AG04450 (cell line): ENCODE data around the gene YAP1. TPM values are rescaled to one million over a fixed set of nuclear protein-coding genes. Genes with fewer than 3 reads are reported as not detected.

Experiments
- CTCF ChIA-PET: fragments of 300-600, 350-600 bp; formaldehyde crosslinking; extraction: SDS; loops from one replicate; lab custom pipeline; 2022; ENCODE audit warnings: antibody characterized with exemption, inconsistent platforms; lab: Charles Lee
- POLR2A ChIA-PET: fragments of 350-600 bp; formaldehyde crosslinking; extraction: SDS; loops from one replicate; lab custom pipeline; 2021; ENCODE audit warnings: antibody characterized with exemption, inconsistent platforms; lab: Yijun Ruan, JAX
- DNase-seq: peaks from one replicate; pipeline ENCODE4 v3.0.0-alpha.2; 2011; ENCODE audit warnings: low read depth, low spot score
- H3K27ac ChIP-seq: one replicate; pipeline ENCODE4 v1.5.1; 2012; ENCODE audit warnings: low read depth, low read length, control low read depth
- H3K27me3 ChIP-seq: one replicate; pipeline ENCODE4 v1.6.0; 2012; ENCODE audit warnings: low read length; ENCODE audit not compliant: control insufficient read depth, insufficient read depth
- H3K4me3 ChIP-seq: 2 replicates; pipeline ENCODE4 v1.5.1; 2011; ENCODE audit warnings: mild to moderate bottlenecking, low read depth, low read length, control low read depth
- H3K9me3 ChIP-seq: 2 replicates; pipeline ENCODE4 v1.5.1; 2012; ENCODE audit warnings: low read length; ENCODE audit not compliant: control insufficient read depth, insufficient read depth
- polyA plus RNA-seq: library from polyadenylated mRNA; depleted of rRNA; stranded (reverse); fragments of >200 nt; gene quantifications from 2 replicates; pipeline ENCODE4 v1.2.3, GENCODE V29; 2011
- TF ChIP-seq, protein P1 (sequence below): IDR thresholded peaks from 2 replicates; pipeline ENCODE4 v1.5.1; 2011; ENCODE audit warnings: low read depth, low read length, control low read depth, inconsistent platforms

YAP1 gene
- polyA plus RNA-seq, 1 experiment = 117 TPM

DNA sequence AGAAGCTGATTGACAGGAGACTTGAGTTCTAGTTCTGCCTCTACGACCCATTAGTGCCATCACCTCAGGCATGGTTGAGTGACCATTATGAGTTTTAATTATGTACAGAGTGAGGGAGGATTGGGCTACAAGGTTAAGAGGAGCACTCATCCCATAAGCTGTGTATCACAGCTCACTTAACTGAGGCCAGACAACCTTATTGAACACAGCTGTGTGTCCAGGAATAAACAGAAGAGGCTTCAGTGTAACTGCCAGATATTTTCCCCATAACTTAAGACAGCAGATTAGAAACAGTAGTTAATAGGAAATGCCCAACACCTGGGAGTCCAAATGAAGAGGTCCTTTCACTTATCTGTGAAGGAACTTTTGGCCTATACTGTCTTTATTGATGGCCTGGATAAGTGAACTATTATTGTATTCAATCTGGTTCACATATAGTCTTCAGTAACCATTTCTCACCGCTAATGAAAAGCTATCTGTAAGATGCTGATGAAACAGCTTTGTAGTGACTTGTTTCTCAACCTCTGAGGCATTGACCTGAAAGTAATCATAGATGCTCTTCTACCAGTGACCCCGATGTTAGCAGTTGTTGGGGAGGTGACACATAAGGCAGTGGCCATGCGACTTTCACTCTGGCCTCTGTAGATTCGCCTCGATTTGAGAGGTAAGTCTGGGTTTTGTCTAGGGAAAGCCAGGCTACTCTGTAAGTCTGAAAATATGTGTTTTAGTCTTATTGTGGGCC is 41.7 kb downstream of the YAP1 start:
- Histone ChIP-seq H3K27me3 (no peaks in the 10 kb centered on the region), H3K9me3 (no peaks in the 10 kb centered on the region), H3K4me3 (no peak overlapping the region), H3K27ac (no peak overlapping the region)
- POLR2A ChIA-PET = interaction anchor here (1.2 to 1.6 kb wide), 2 partner anchors 10 to 13 kb away, joined by 3 to 4 read pairs; no protein-coding TSS in a partner anchor
- CTCF ChIA-PET = interaction anchor here (0.7 kb wide), 1 partner anchor 8 kb away, joined by 3 read pairs; no protein-coding TSS in a partner anchor
- TF ChIP-seq, protein P1, sequence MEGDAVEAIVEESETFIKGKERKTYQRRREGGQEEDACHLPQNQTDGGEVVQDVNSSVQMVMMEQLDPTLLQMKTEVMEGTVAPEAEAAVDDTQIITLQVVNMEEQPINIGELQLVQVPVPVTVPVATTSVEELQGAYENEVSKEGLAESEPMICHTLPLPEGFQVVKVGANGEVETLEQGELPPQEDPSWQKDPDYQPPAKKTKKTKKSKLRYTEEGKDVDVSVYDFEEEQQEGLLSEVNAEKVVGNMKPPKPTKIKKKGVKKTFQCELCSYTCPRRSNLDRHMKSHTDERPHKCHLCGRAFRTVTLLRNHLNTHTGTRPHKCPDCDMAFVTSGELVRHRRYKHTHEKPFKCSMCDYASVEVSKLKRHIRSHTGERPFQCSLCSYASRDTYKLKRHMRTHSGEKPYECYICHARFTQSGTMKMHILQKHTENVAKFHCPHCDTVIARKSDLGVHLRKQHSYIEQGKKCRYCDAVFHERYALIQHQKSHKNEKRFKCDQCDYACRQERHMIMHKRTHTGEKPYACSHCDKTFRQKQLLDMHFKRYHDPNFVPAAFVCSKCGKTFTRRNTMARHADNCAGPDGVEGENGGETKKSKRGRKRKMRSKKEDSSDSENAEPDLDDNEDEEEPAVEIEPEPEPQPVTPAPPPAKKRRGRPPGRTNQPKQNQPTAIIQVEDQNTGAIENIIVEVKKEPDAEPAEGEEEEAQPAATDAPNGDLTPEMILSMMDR = no peak
- DNase-seq = no peak

DNA sequence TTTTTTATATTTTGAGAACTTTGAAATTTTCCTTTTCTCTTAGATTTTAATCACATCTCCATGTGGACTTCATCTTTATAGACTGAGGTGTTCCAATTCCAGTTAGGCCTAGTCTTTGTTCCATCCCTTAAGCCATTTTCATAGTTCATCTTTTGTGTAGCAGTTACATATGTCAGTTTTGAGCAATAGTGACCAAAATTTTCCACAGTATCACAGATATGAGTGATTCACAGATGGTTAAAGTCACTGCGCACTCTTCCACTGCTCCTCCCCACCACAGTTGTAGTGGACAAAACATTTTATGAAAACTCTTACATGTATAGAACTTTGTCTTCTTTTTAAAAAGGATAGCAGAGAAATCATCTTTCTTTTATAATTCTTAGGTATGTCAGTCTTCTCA is 42.8 kb downstream of the YAP1 start:
- TF ChIP-seq, protein P1 = no peak
- no peak for DNase-seq
- Histone ChIP-seq H3K9me3 (no peaks in the 10 kb centered on the region), H3K27me3 (no peaks in the 10 kb centered on the region), H3K4me3 (no peak overlapping the region), H3K27ac (no peak overlapping the region)
- ChIA-PET POLR2A (no interaction called here), CTCF (interaction anchor here (0.7 kb wide), 1 partner anchor 7 kb away, joined by 3 read pairs; no protein-coding TSS in a partner anchor)

DNA sequence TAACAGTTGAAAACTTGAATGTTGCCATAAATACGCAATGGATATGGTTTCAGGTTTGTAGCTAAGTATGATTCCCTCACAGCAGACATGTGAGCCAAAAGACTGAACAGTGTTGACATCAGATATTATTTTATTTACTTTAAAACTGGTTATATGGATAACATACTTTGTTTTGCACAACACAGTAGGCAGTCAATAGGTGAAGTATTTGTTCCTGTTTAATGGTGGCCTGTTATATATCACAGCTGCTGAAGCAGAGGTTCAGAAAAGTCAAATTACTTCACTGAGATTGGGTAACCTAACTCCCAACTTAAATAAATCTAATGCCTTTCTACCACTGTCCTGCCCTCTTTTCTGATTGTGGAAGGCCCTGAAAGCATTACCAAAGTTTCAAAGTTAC is 44.6 kb downstream of the YAP1 start:
- no peak for DNase-seq
- H3K9me3 ChIP-seq = no peaks in the 10 kb centered on the region
- no peaks in the 10 kb centered on the region for H3K27me3 ChIP-seq
- TF ChIP-seq, protein P1 = no peak
- POLR2A ChIA-PET = no interaction called here
- CTCF ChIA-PET = no interaction called here
- no peak overlapping the region for H3K4me3 ChIP-seq
- no peak overlapping the region for H3K27ac ChIP-seq

DNA sequence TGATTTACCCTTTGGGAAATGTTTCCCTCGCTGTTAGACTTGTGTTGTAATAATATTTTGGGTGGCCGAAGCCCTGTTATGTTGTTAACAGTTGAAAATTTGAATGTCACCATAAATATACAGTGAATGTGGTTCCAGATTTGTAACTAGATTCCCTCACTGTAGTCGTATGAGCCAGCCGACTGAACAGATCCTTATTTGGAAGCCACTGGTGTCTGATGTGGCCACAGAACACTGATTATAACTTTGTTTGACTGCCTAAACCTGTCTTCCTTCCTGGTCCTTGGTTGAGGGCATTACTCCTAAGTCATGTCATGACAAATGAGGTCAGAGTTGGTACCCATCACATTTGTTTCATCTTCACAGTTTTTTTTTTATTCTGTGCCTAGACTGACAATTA is 45.4 kb downstream of the YAP1 start:
- Histone ChIP-seq H3K27me3 (no peaks in the 10 kb centered on the region), H3K9me3 (no peaks in the 10 kb centered on the region), H3K27ac (no peak overlapping the region), H3K4me3 (no peak overlapping the region)
- TF ChIP-seq, protein P1 = no peak
- DNase-seq = no peak
- POLR2A ChIA-PET = no interaction called here
- CTCF ChIA-PET = no interaction called here

DNA sequence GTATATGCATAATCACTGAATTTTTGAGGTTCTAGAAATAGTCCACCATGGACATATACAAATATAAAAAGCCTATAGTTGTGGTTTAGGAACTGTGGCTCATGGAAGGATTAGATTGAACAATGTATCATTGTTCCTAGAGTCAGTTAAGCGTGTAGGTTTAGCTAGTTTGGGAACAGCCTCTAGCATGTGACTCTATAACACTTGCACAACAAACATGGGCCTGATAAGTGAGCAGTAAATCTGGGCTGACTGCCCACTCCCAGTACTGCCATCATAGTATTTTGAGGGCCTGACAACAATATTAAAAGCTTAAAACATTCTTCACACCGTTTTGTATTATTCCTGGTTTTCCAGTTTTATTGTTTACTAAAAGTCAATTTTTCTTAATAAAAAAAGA is 47.0 kb downstream of the YAP1 start:
- H3K27ac ChIP-seq = no peak overlapping the region
- TF ChIP-seq, protein P1 = no peak
- POLR2A ChIA-PET = interaction anchor here (0.5 kb wide), 2 partner anchors 15 to 20 kb away, joined by 5 read pairs; no protein-coding TSS in a partner anchor
- H3K9me3 ChIP-seq = no peaks in the 10 kb centered on the region
- CTCF ChIA-PET = interaction anchor here (1.0 to 1.5 kb wide), 2 partner anchors 14 to 67 kb away, joined by 3 read pairs; no protein-coding TSS in a partner anchor
- DNase-seq = no peak
- H3K27me3 ChIP-seq = no peaks in the 10 kb centered on the region
- H3K4me3 ChIP-seq = no peak overlapping the region
